Keratinocyte (primary cell): ENCODE measurements around the gene MGAT2.
A peak's percentile ranks its signal among the peaks of the same experiment; 100 is the strongest.

Source experiments
- CTCF ChIP-seq, 3 experiments: IDR thresholded peaks in 1 of 3; conservative IDR thresholded peaks in 1 of 3; optimal IDR thresholded peaks in 1 of 3; 2 replicates in 2 of 3; 3 replicates in 1 of 3; pipeline versions ENCODE3 to v1.5.1; 2011; ENCODE audit warnings: low read length in 3 of 3, mild to moderate bottlenecking in 3 of 3, moderate library complexity in 2 of 3, control low read depth in 1 of 3, inconsistent platforms in 1 of 3; ENCODE audit not compliant: insufficient read depth in 2 of 3; ENCODE audit errors: extremely low read depth in 1 of 3
- EZH2 ChIP-seq: IDR thresholded peaks from one replicate; pipeline ENCODE4 v1.6.1; 2012; ENCODE audit warnings: inconsistent platforms, mild to moderate bottlenecking, low read length, moderate library complexity

- TF ChIP-seq CTCF (optimal IDR thresholded peaks at IDR 0.05 in 1 of 3, IDR thresholded peaks at IDR 0.05 in 1 of 3, conservative IDR thresholded peaks at IDR 0.05 in 1 of 3; ENCODE audit: extremely low read depth in 1 of 3, insufficient read depth in 2 of 3, low read length in 3 of 3) (peak in 2 of 3 experiments; percentile 52 to 76), EZH2 (no peak)
Observed at GRCh38 chr14:49586673-49587460, 33.7 kb upstream of the MGAT2 start.
